Activated T-helper 2 cell treated with anti-CD3 and anti-CD28 coated beads, Interferon-gamma antibody, Interleukin-2, Interleukin-4, amounts not matched to agents 10 μg/mL and 5 μg/mL and 100 μg/mL, durations not matched to agents 14 hours and 24 hours and 36 hours (primary cell): ENCODE measurements around the gene HMGCS1. TPM values are rescaled to one million over a fixed set of nuclear protein-coding genes. Genes with fewer than 3 reads are reported as not detected.
"Not testable (repeated sequence)": the region's sequence is repeated elsewhere in the genome, so short reads cannot be mapped to it uniquely, and the experiment has no call there.

Experiments used
- DNase-seq: peaks from one replicate; pipeline ENCODE4 v3.0.0; 2021; ENCODE audit warnings: low spot score
- H3K27ac Mint-ChIP-seq: one replicate; pipeline ENCODE4 v1.8.0; 2021; ENCODE audit warnings: mixed read lengths
- H3K27me3 Mint-ChIP-seq: one replicate; pipeline ENCODE4 v1.8.0; 2021; ENCODE audit warnings: low read depth, mixed read lengths
- H3K36me3 Mint-ChIP-seq: one replicate; pipeline ENCODE4 v1.8.0; 2021; ENCODE audit warnings: low read depth, mixed read lengths
- H3K4me1 Mint-ChIP-seq: one replicate; pipeline ENCODE4 v1.8.0; 2021; ENCODE audit warnings: low read depth, mixed read lengths
- H3K4me3 Mint-ChIP-seq: one replicate; pipeline ENCODE4 v1.8.0; 2021; ENCODE audit warnings: low read depth, mild to moderate bottlenecking, moderate library complexity, mixed read lengths
- H3K9me3 Mint-ChIP-seq: one replicate; pipeline ENCODE4 v1.8.0; 2021; ENCODE audit warnings: mixed read lengths
- intact Hi-C: fragments of 100-400 bp; cut with micrococcal nuclease; formaldehyde crosslinking; loops from one replicate; pipeline ENCODE4 v1.15.1; 2023
- total RNA-seq: library from RNA; stranded (reverse); gene quantifications from 2 replicates; pipeline ENCODE4 v1.2.3, GENCODE V29; 2022

The HMGCS1 gene
- total RNA-seq, 1 donor from 2014 or later = 233 TPM

- H3K27me3 Mint-ChIP-seq = no peaks in the 10 kb centered on the region
- peaks cover 79% of the 10 kb centered on the region for H3K36me3 Mint-ChIP-seq
- H3K9me3 Mint-ChIP-seq = peaks cover 6% of the 10 kb centered on the region
- intact Hi-C loops = no loop called here
- DNase-seq = no peak
- peaks cover 73% of the 10 kb centered on the region for H3K4me1 Mint-ChIP-seq
- peak overlapping the region; percentile 98 for H3K4me3 Mint-ChIP-seq
- peak overlapping the region; percentile 69 for H3K27ac Mint-ChIP-seq
Measured at GRCh38 chr5:43309122-43309521, 4.1 kb downstream of the HMGCS1 start.

- not testable (repeated sequence) for H3K27me3 Mint-ChIP-seq, H3K9me3 Mint-ChIP-seq, DNase-seq
- H3K27ac Mint-ChIP-seq = peak overlapping the region; percentile 68
- H3K4me1 Mint-ChIP-seq = peaks cover 84% of the 10 kb centered on the region
- peak overlapping the region; percentile 45 for H3K4me3 Mint-ChIP-seq
- H3K36me3 Mint-ChIP-seq = peaks cover 81% of the 10 kb centered on the region
- intact Hi-C loops = loop anchor here (2.0 kb wide), 1 partner anchor 82 kb away; no protein-coding TSS in a partner anchor
Measured at GRCh38 chr5:43306954-43307353, 6.3 kb downstream of the HMGCS1 start.

GRCh38 chr5:43305948-43306565 lies 7.2 kb downstream of the HMGCS1 start:
- no peak for DNase-seq
- Mint-ChIP-seq H3K27ac (peak overlapping the region; percentile 68), H3K9me3 (no peaks in the 10 kb centered on the region), H3K27me3 (no peaks in the 10 kb centered on the region), H3K4me3 (peak overlapping the region; percentile 10), H3K36me3 (peaks cover 82% of the 10 kb centered on the region), H3K4me1 (peaks cover 84% of the 10 kb centered on the region)
- intact Hi-C loops = loop anchor here (2.0 kb wide), 2 partner anchors 83 to 185 kb away; partner anchors contain the start of gene ZNF131

GRCh38 chr5:43304525-43304924 lies 8.7 kb downstream of the HMGCS1 start:
- Mint-ChIP-seq H3K36me3 (peaks cover 83% of the 10 kb centered on the region), H3K27ac (peak overlapping the region; percentile 91), H3K4me3 (peak overlapping the region; percentile 52), H3K9me3 (no peaks in the 10 kb centered on the region), H3K27me3 (no peaks in the 10 kb centered on the region), H3K4me1 (peaks cover 82% of the 10 kb centered on the region)
- DNase-seq = no peak
- intact Hi-C loops = loop anchor here (1.0 to 5.0 kb wide), 6 partner anchors 11 to 198 kb away; partner anchors contain the start of gene ZNF131

- no peaks in the 10 kb centered on the region for H3K27me3 Mint-ChIP-seq
- DNase-seq = no peak
- H3K9me3 Mint-ChIP-seq = no peaks in the 10 kb centered on the region
- H3K4me3 Mint-ChIP-seq = peak overlapping the region; percentile 28
- peak overlapping the region; percentile 91 for H3K27ac Mint-ChIP-seq
- intact Hi-C loops = loop anchor here (5.0 kb wide), 1 partner anchor 61 kb away; no protein-coding TSS in a partner anchor
- H3K4me1 Mint-ChIP-seq = peaks cover 73% of the 10 kb centered on the region
- H3K36me3 Mint-ChIP-seq = peaks cover 77% of the 10 kb centered on the region
Measured at GRCh38 chr5:43303242-43303641, 10.0 kb downstream of the HMGCS1 start.

GRCh38 chr5:43302481-43302880 lies 10.7 kb downstream of the HMGCS1 start:
- peak overlapping the region; percentile 79 for H3K27ac Mint-ChIP-seq
- peaks cover 69% of the 10 kb centered on the region for H3K4me1 Mint-ChIP-seq
- intact Hi-C loops = loop anchor here (5.0 kb wide), 1 partner anchor 60 kb away; no protein-coding TSS in a partner anchor
- H3K4me3 Mint-ChIP-seq = no peak overlapping the region
- H3K27me3 Mint-ChIP-seq = no peaks in the 10 kb centered on the region
- DNase-seq = no peak
- H3K36me3 Mint-ChIP-seq = peaks cover 76% of the 10 kb centered on the region
- H3K9me3 Mint-ChIP-seq = no peaks in the 10 kb centered on the region

- Mint-ChIP-seq H3K36me3 (peaks cover 80% of the 10 kb centered on the region), H3K9me3 (no peaks in the 10 kb centered on the region), H3K27me3 (no peaks in the 10 kb centered on the region), H3K27ac (peak overlapping the region; percentile 79), H3K4me1 (peaks cover 72% of the 10 kb centered on the region), H3K4me3 (no peak overlapping the region)
- intact Hi-C loops = loop anchor here (5.0 kb wide), 1 partner anchor 59 kb away; no protein-coding TSS in a partner anchor
- DNase-seq = no peak
Measured at GRCh38 chr5:43301653-43302091, 11.5 kb downstream of the HMGCS1 start.

- Mint-ChIP-seq H3K9me3 (no peaks in the 10 kb centered on the region), H3K36me3 (peaks cover 87% of the 10 kb centered on the region), H3K27me3 (no peaks in the 10 kb centered on the region), H3K27ac (peak overlapping the region; percentile 26), H3K4me3 (no peak overlapping the region), H3K4me1 (peaks cover 73% of the 10 kb centered on the region)
- intact Hi-C loops = loop anchor here (5.0 kb wide), 1 partner anchor 58 kb away; no protein-coding TSS in a partner anchor
- DNase-seq = no peak
Measured at GRCh38 chr5:43300112-43300511, 13.1 kb downstream of the HMGCS1 start.

GRCh38 chr5:43298443-43298842 lies 14.8 kb downstream of the HMGCS1 start:
- no peak for DNase-seq
- Mint-ChIP-seq H3K9me3 (no peaks in the 10 kb centered on the region), H3K27me3 (no peaks in the 10 kb centered on the region), H3K4me3 (no peak overlapping the region), H3K27ac (peak overlapping the region; percentile 67), H3K4me1 (peaks cover 67% of the 10 kb centered on the region), H3K36me3 (peaks cover 90% of the 10 kb centered on the region)
- intact Hi-C loops = no loop called here

GRCh38 chr5:43296835-43297234 lies 16.4 kb downstream of the HMGCS1 start:
- no peaks in the 10 kb centered on the region for H3K9me3 Mint-ChIP-seq
- DNase-seq = no peak
- peaks cover 89% of the 10 kb centered on the region for H3K36me3 Mint-ChIP-seq
- H3K27ac Mint-ChIP-seq = peak overlapping the region; percentile 24
- H3K27me3 Mint-ChIP-seq = no peaks in the 10 kb centered on the region
- H3K4me3 Mint-ChIP-seq = no peak overlapping the region
- peaks cover 53% of the 10 kb centered on the region for H3K4me1 Mint-ChIP-seq
- intact Hi-C loops = no loop called here

GRCh38 chr5:43295202-43295601 lies 18.0 kb downstream of the HMGCS1 start:
- H3K4me3 Mint-ChIP-seq = no peak overlapping the region
- peaks cover 90% of the 10 kb centered on the region for H3K36me3 Mint-ChIP-seq
- no peaks in the 10 kb centered on the region for H3K9me3 Mint-ChIP-seq
- peak overlapping the region; percentile 18 for H3K27ac Mint-ChIP-seq
- no peaks in the 10 kb centered on the region for H3K27me3 Mint-ChIP-seq
- DNase-seq = no peak
- H3K4me1 Mint-ChIP-seq = peaks cover 47% of the 10 kb centered on the region
- intact Hi-C loops = no loop called here

GRCh38 chr5:43294226-43294625 lies 19.0 kb downstream of the HMGCS1 start:
- Mint-ChIP-seq H3K9me3 (no peaks in the 10 kb centered on the region), H3K4me3 (no peak overlapping the region), H3K36me3 (peaks cover 92% of the 10 kb centered on the region), H3K27ac (peak overlapping the region; percentile 21), H3K4me1 (peaks cover 42% of the 10 kb centered on the region), H3K27me3 (no peaks in the 10 kb centered on the region)
- no peak for DNase-seq
- intact Hi-C loops = no loop called here

- Mint-ChIP-seq H3K27ac (peak overlapping the region; percentile 51), H3K4me1 (peaks cover 22% of the 10 kb centered on the region), H3K27me3 (no peaks in the 10 kb centered on the region), H3K4me3 (no peak overlapping the region), H3K36me3 (peaks cover 91% of the 10 kb centered on the region), H3K9me3 (no peaks in the 10 kb centered on the region)
- intact Hi-C loops = no loop called here
- DNase-seq = no peak
Measured at GRCh38 chr5:43290726-43291125, 22.5 kb downstream of the HMGCS1 start.
